Measurements from ENCODE around the gene SLIT3.

Gene SLIT3

GRCh38 chr5:168852329-168852728 is 448.6 kb downstream of the SLIT3 start:
- Histone ChIP-seq H3K9ac (ENCODE audit: low read depth, low read length) (no peak overlapping the region), H3K36me3 (ENCODE audit: insufficient read depth, low read length) (no peaks in the 10 kb centered on the region), H3K4me3 (ENCODE audit: low read length) (no peak overlapping the region), H3K4me2 (ENCODE audit: low read length) (no peak overlapping the region), H3K27me3 (ENCODE audit: control insufficient read depth, insufficient read depth, low read length) (peaks cover 3% of the 10 kb centered on the region), H3K9me3 (replicated peaks; ENCODE audit: low read length) (no peaks in the 10 kb centered on the region), H3K4me1 (ENCODE audit: control insufficient read depth, insufficient read depth, low read length) (no peaks in the 10 kb centered on the region)

GRCh38 chr5:168851902-168852321 is 449.0 kb downstream of the SLIT3 start:
- no peak overlapping the region for H3K4me3 ChIP-seq (ENCODE audit: low read length)
- H3K4me1 ChIP-seq (ENCODE audit: control insufficient read depth, insufficient read depth, low read length): no peaks in the 10 kb centered on the region
- no peak overlapping the region for H3K4me2 ChIP-seq (ENCODE audit: low read length)
- H3K36me3 ChIP-seq (ENCODE audit: insufficient read depth, low read length): no peaks in the 10 kb centered on the region
- no peak overlapping the region for H3K9ac ChIP-seq (ENCODE audit: low read depth, low read length)
- no peaks in the 10 kb centered on the region for H3K9me3 ChIP-seq (replicated peaks; ENCODE audit: low read length)
- peaks cover 3% of the 10 kb centered on the region for H3K27me3 ChIP-seq (ENCODE audit: control insufficient read depth, insufficient read depth, low read length)

- H3K4me1 ChIP-seq (ENCODE audit: control insufficient read depth, insufficient read depth, low read length): no peaks in the 10 kb centered on the region
- no peak overlapping the region for H3K4me3 ChIP-seq (ENCODE audit: low read length)
- no peaks in the 10 kb centered on the region for H3K9me3 ChIP-seq (replicated peaks; ENCODE audit: low read length)
- no peak overlapping the region for H3K9ac ChIP-seq (ENCODE audit: low read depth, low read length)
- H3K4me2 ChIP-seq (ENCODE audit: low read length): no peak overlapping the region
- no peaks in the 10 kb centered on the region for H3K36me3 ChIP-seq (ENCODE audit: insufficient read depth, low read length)
- H3K27me3 ChIP-seq (ENCODE audit: control insufficient read depth, insufficient read depth, low read length): peaks cover 3% of the 10 kb centered on the region
Measured at GRCh38 chr5:168850683-168851082, 450.3 kb downstream of the SLIT3 start.

GRCh38 chr5:168848569-168848968 is 452.4 kb downstream of the SLIT3 start:
- Histone ChIP-seq H3K4me3 (ENCODE audit: low read length) (no peak overlapping the region), H3K4me2 (ENCODE audit: low read length) (no peak overlapping the region), H3K36me3 (ENCODE audit: insufficient read depth, low read length) (no peaks in the 10 kb centered on the region), H3K27me3 (ENCODE audit: control insufficient read depth, insufficient read depth, low read length) (peaks cover 15% of the 10 kb centered on the region), H3K9ac (ENCODE audit: low read depth, low read length) (no peak overlapping the region), H3K9me3 (replicated peaks; ENCODE audit: low read length) (no peaks in the 10 kb centered on the region), H3K4me1 (ENCODE audit: control insufficient read depth, insufficient read depth, low read length) (no peaks in the 10 kb centered on the region)

GRCh38 chr5:168847511-168848073 is 453.3 kb downstream of the SLIT3 start:
- Histone ChIP-seq H3K9ac (ENCODE audit: low read depth, low read length) (no peak overlapping the region), H3K36me3 (ENCODE audit: insufficient read depth, low read length) (no peaks in the 10 kb centered on the region), H3K4me1 (ENCODE audit: control insufficient read depth, insufficient read depth, low read length) (no peaks in the 10 kb centered on the region), H3K9me3 (replicated peaks; ENCODE audit: low read length) (no peaks in the 10 kb centered on the region), H3K27me3 (ENCODE audit: control insufficient read depth, insufficient read depth, low read length) (peaks cover 19% of the 10 kb centered on the region), H3K4me2 (ENCODE audit: low read length) (no peak overlapping the region), H3K4me3 (ENCODE audit: low read length) (no peak overlapping the region)

GRCh38 chr5:168844922-168845296 is 456.0 kb downstream of the SLIT3 start:
- Histone ChIP-seq H3K9ac (ENCODE audit: low read depth, low read length) (no peak overlapping the region), H3K4me2 (ENCODE audit: low read length) (no peak overlapping the region), H3K4me1 (ENCODE audit: control insufficient read depth, insufficient read depth, low read length) (no peaks in the 10 kb centered on the region), H3K9me3 (replicated peaks; ENCODE audit: low read length) (no peaks in the 10 kb centered on the region), H3K4me3 (ENCODE audit: low read length) (no peak overlapping the region), H3K27me3 (ENCODE audit: control insufficient read depth, insufficient read depth, low read length) (peaks cover 22% of the 10 kb centered on the region), H3K36me3 (ENCODE audit: insufficient read depth, low read length) (no peaks in the 10 kb centered on the region)

- H3K4me3 ChIP-seq (ENCODE audit: low read length): no peak overlapping the region
- H3K4me1 ChIP-seq (ENCODE audit: control insufficient read depth, insufficient read depth, low read length): no peaks in the 10 kb centered on the region
- H3K27me3 ChIP-seq (ENCODE audit: control insufficient read depth, insufficient read depth, low read length): peaks cover 21% of the 10 kb centered on the region
- no peak overlapping the region for H3K9ac ChIP-seq (ENCODE audit: low read depth, low read length)
- no peak overlapping the region for H3K4me2 ChIP-seq (ENCODE audit: low read length)
- H3K36me3 ChIP-seq (ENCODE audit: insufficient read depth, low read length): no peaks in the 10 kb centered on the region
- no peaks in the 10 kb centered on the region for H3K9me3 ChIP-seq (replicated peaks; ENCODE audit: low read length)
Measured at GRCh38 chr5:168844016-168844921, 456.7 kb downstream of the SLIT3 start.

GRCh38 chr5:168843277-168844015 is 457.5 kb downstream of the SLIT3 start:
- H3K36me3 ChIP-seq (ENCODE audit: insufficient read depth, low read length): no peaks in the 10 kb centered on the region
- no peaks in the 10 kb centered on the region for H3K4me1 ChIP-seq (ENCODE audit: control insufficient read depth, insufficient read depth, low read length)
- peaks cover 19% of the 10 kb centered on the region for H3K27me3 ChIP-seq (ENCODE audit: control insufficient read depth, insufficient read depth, low read length)
- no peak overlapping the region for H3K4me2 ChIP-seq (ENCODE audit: low read length)
- H3K9me3 ChIP-seq (replicated peaks; ENCODE audit: low read length): no peaks in the 10 kb centered on the region
- no peak overlapping the region for H3K4me3 ChIP-seq (ENCODE audit: low read length)
- H3K9ac ChIP-seq (ENCODE audit: low read depth, low read length): no peak overlapping the region

GRCh38 chr5:168842571-168843205 is 458.3 kb downstream of the SLIT3 start:
- H3K9me3 ChIP-seq (replicated peaks; ENCODE audit: low read length): no peaks in the 10 kb centered on the region
- no peak overlapping the region for H3K4me2 ChIP-seq (ENCODE audit: low read length)
- H3K36me3 ChIP-seq (ENCODE audit: insufficient read depth, low read length): no peaks in the 10 kb centered on the region
- H3K4me1 ChIP-seq (ENCODE audit: control insufficient read depth, insufficient read depth, low read length): no peaks in the 10 kb centered on the region
- H3K27me3 ChIP-seq (ENCODE audit: control insufficient read depth, insufficient read depth, low read length): peaks cover 19% of the 10 kb centered on the region
- no peak overlapping the region for H3K4me3 ChIP-seq (ENCODE audit: low read length)
- no peak overlapping the region for H3K9ac ChIP-seq (ENCODE audit: low read depth, low read length)

GRCh38 chr5:168837852-168838251 is 463.1 kb downstream of the SLIT3 start:
- no peak overlapping the region for H3K9ac ChIP-seq (ENCODE audit: low read depth, low read length)
- no peak overlapping the region for H3K4me3 ChIP-seq (ENCODE audit: low read length)
- H3K9me3 ChIP-seq (replicated peaks; ENCODE audit: low read length): no peaks in the 10 kb centered on the region
- H3K4me2 ChIP-seq (ENCODE audit: low read length): no peak overlapping the region
- H3K36me3 ChIP-seq (ENCODE audit: insufficient read depth, low read length): no peaks in the 10 kb centered on the region
- H3K4me1 ChIP-seq (ENCODE audit: control insufficient read depth, insufficient read depth, low read length): no peaks in the 10 kb centered on the region
- peaks cover 5% of the 10 kb centered on the region for H3K27me3 ChIP-seq (ENCODE audit: control insufficient read depth, insufficient read depth, low read length)

GRCh38 chr5:168836603-168837231 is 464.2 kb downstream of the SLIT3 start:
- Histone ChIP-seq H3K27me3 (ENCODE audit: control insufficient read depth, insufficient read depth, low read length) (peaks cover 3% of the 10 kb centered on the region), H3K9ac (ENCODE audit: low read depth, low read length) (no peak overlapping the region), H3K4me2 (ENCODE audit: low read length) (no peak overlapping the region), H3K4me3 (ENCODE audit: low read length) (no peak overlapping the region), H3K36me3 (ENCODE audit: insufficient read depth, low read length) (no peaks in the 10 kb centered on the region), H3K9me3 (replicated peaks; ENCODE audit: low read length) (no peaks in the 10 kb centered on the region), H3K4me1 (ENCODE audit: control insufficient read depth, insufficient read depth, low read length) (no peaks in the 10 kb centered on the region)

All from skeletal muscle satellite cell (primary cell).